Measurements from ENCODE around the gene PTPRU.

PTPRU gene

GRCh38 chr1:29282135-29282923 is 46.0 kb downstream of the PTPRU start:
- Histone ChIP-seq H3K27ac (ENCODE audit: low read length) (no peak overlapping the region), H3K9me2 (replicated peaks; ENCODE audit: insufficient read depth, low read length) (no peaks in the 10 kb centered on the region), H3F3A (ENCODE audit: insufficient read depth, low read length) (no peaks in the 10 kb centered on the region), H3K36me3 (replicated peaks; ENCODE audit: insufficient read depth, low read length) (no peaks in the 10 kb centered on the region), H3K4me2 (ENCODE audit: low read depth, low read length) (no peak overlapping the region), H3K9me3 (replicated peaks; ENCODE audit: insufficient read depth, low read length) (no peaks in the 10 kb centered on the region), H3K4me1 (ENCODE audit: low read length) (no peaks in the 10 kb centered on the region), H2AFZ (ENCODE audit: low read length) (no peak overlapping the region), H4K20me1 (ENCODE audit: insufficient read depth, low read length) (no peaks in the 10 kb centered on the region), H3K27me3 (replicated peaks; ENCODE audit: insufficient read depth, low read length) (peaks cover 70% of the 10 kb centered on the region), H3K4me3 (ENCODE audit: low read length) (no peak overlapping the region), H3K79me2 (ENCODE audit: low read length) (no peaks in the 10 kb centered on the region), H3K9ac (ENCODE audit: low read length) (no peak overlapping the region)
- no peak for TF ChIP-seq EZH2phosphoT487 (IDR thresholded peaks at IDR 0.05; ENCODE audit: low read length)
- DNase-seq = no peak

- Histone ChIP-seq H3K27me3 (replicated peaks; ENCODE audit: insufficient read depth, low read length) (peaks cover 66% of the 10 kb centered on the region), H3F3A (ENCODE audit: insufficient read depth, low read length) (no peaks in the 10 kb centered on the region), H2AFZ (ENCODE audit: low read length) (peak overlapping the region; percentile 97), H3K9me2 (replicated peaks; ENCODE audit: insufficient read depth, low read length) (no peaks in the 10 kb centered on the region), H3K9me3 (replicated peaks; ENCODE audit: insufficient read depth, low read length) (no peaks in the 10 kb centered on the region), H4K20me1 (ENCODE audit: insufficient read depth, low read length) (no peaks in the 10 kb centered on the region), H3K36me3 (replicated peaks; ENCODE audit: insufficient read depth, low read length) (no peaks in the 10 kb centered on the region), H3K4me1 (ENCODE audit: low read length) (no peaks in the 10 kb centered on the region), H3K4me3 (ENCODE audit: low read length) (peak overlapping the region; percentile 31; the same call in 1 of the 2 replicates), H3K9ac (ENCODE audit: low read length) (no peak overlapping the region), H3K4me2 (ENCODE audit: low read depth, low read length) (peak overlapping the region; percentile 50; the same call in 1 of the 2 replicates), H3K79me2 (ENCODE audit: low read length) (no peaks in the 10 kb centered on the region), H3K27ac (ENCODE audit: low read length) (no peak overlapping the region)
- peak; percentile 30 for DNase-seq
- TF ChIP-seq CTCF (IDR thresholded peaks at IDR 0.05; ENCODE audit: low read length) (no peak), EZH2phosphoT487 (IDR thresholded peaks at IDR 0.05; ENCODE audit: low read length) (no peak), EZH2 (optimal IDR thresholded peaks at IDR 0.05; ENCODE audit: low read depth, low read length) (no peak)
Measured at GRCh38 chr1:29282924-29283803, 46.8 kb downstream of the PTPRU start.

- H4K20me1 ChIP-seq (ENCODE audit: insufficient read depth, low read length) = no peaks in the 10 kb centered on the region
- H3K4me1 ChIP-seq (ENCODE audit: low read length) = no peaks in the 10 kb centered on the region
- no peaks in the 10 kb centered on the region for H3K36me3 ChIP-seq (replicated peaks; ENCODE audit: insufficient read depth, low read length)
- peaks cover 67% of the 10 kb centered on the region for H3K27me3 ChIP-seq (replicated peaks; ENCODE audit: insufficient read depth, low read length)
- peak overlapping the region; percentile 97 for H2AFZ ChIP-seq (ENCODE audit: low read length)
- peak overlapping the region; percentile 31; the same call in 1 of the 2 replicates for H3K4me3 ChIP-seq (ENCODE audit: low read length)
- peak overlapping the region; percentile 50; the same call in 1 of the 2 replicates for H3K4me2 ChIP-seq (ENCODE audit: low read depth, low read length)
- no peak overlapping the region for H3K9ac ChIP-seq (ENCODE audit: low read length)
- TF ChIP-seq EZH2 (optimal IDR thresholded peaks at IDR 0.05; ENCODE audit: low read depth, low read length) (no peak), EZH2phosphoT487 (IDR thresholded peaks at IDR 0.05; ENCODE audit: low read length) (no peak), CTCF (IDR thresholded peaks at IDR 0.05; ENCODE audit: low read length) (no peak)
- H3K9me3 ChIP-seq (replicated peaks; ENCODE audit: insufficient read depth, low read length) = no peaks in the 10 kb centered on the region
- no peaks in the 10 kb centered on the region for H3K79me2 ChIP-seq (ENCODE audit: low read length)
- DNase-seq = no peak
- H3F3A ChIP-seq (ENCODE audit: insufficient read depth, low read length) = no peaks in the 10 kb centered on the region
- H3K9me2 ChIP-seq (replicated peaks; ENCODE audit: insufficient read depth, low read length) = no peaks in the 10 kb centered on the region
- H3K27ac ChIP-seq (ENCODE audit: low read length) = no peak overlapping the region
Measured at GRCh38 chr1:29283804-29284195, 47.5 kb downstream of the PTPRU start.
